Activated B cell treated with CpG ODN at 0.5 μM for 24 hours (primary cell): ENCODE measurements around the gene DTD1. TPM values are rescaled to one million over a fixed set of nuclear protein-coding genes. Genes with fewer than 3 reads are reported as not detected.
A peak's percentile ranks its signal among the peaks of the same experiment; 100 is the strongest.

Source experiments
- ATAC-seq: fragments of 200-7000 bp; cut with Tn5 transposase; one replicate; pipeline ENCODE4 v1.10.0; 2021; ENCODE audit warnings: low read depth, mild to moderate bottlenecking, moderate library complexity
- CTCF ChIA-PET: fragments of 350-600 bp; sonication (Branson Sonifier 250); formaldehyde crosslinking; loops from one replicate; lab custom pipeline; 2021; ENCODE audit warnings: antibody characterized with exemption; lab: Charles Lee
- POLR2A ChIA-PET: fragments of 350-600 bp; sonication (Branson Sonifier 250); formaldehyde crosslinking; loops from one replicate; lab custom pipeline; 2021; ENCODE audit warnings: antibody characterized with exemption; lab: Charles Lee
- DNase-seq: peaks from one replicate; pipeline ENCODE4 v3.0.0; 2022
- H3K27ac Mint-ChIP-seq: one replicate; pipeline ENCODE4 v1.8.0; 2020; ENCODE audit warnings: mixed read lengths
- H3K27me3 Mint-ChIP-seq: one replicate; pipeline ENCODE4 v1.8.0; 2021; ENCODE audit warnings: mixed read lengths
- H3K36me3 Mint-ChIP-seq: one replicate; pipeline ENCODE4 v1.8.0; 2021; ENCODE audit warnings: low read depth, mixed read lengths
- H3K4me1 Mint-ChIP-seq: one replicate; pipeline ENCODE4 v1.8.0; 2021; ENCODE audit warnings: mixed read lengths
- H3K4me3 Mint-ChIP-seq: one replicate; pipeline ENCODE4 v1.8.0; 2020; ENCODE audit warnings: mild to moderate bottlenecking, mixed read lengths
- H3K9me3 Mint-ChIP-seq: one replicate; pipeline ENCODE4 v1.8.0; 2020; ENCODE audit warnings: mixed read lengths
- CTCF ChIP-seq: fragments of 200-600 bp; IDR thresholded peaks from one replicate; pipeline ENCODE4 v1.8.0; 2022; ENCODE audit warnings: antibody characterized with exemption, mild to moderate bottlenecking
- intact Hi-C: fragments of 100-400 bp; cut with micrococcal nuclease; formaldehyde crosslinking; loops from one replicate; pipeline ENCODE4 v1.15.1; 2024
- total RNA-seq: library from RNA; stranded (reverse); gene quantifications from 2 replicates; pipeline ENCODE4 v1.2.3, GENCODE V29; 2022

DTD1 gene
- total RNA-seq, 1 donor from 2014 or later, result 27.5 TPM

GRCh38 chr20:18624948-18625347 lies 37.1 kb downstream of the DTD1 start:
- H3K9me3 Mint-ChIP-seq, result no peaks in the 10 kb centered on the region
- TF ChIP-seq CTCF, result no peak
- ATAC-seq, result no peak
- H3K27ac Mint-ChIP-seq, result no peak overlapping the region
- intact Hi-C loops, result no loop called here
- H3K27me3 Mint-ChIP-seq, result no peaks in the 10 kb centered on the region
- CTCF ChIA-PET, result no interaction called here
- H3K36me3 Mint-ChIP-seq, result peaks cover 25% of the 10 kb centered on the region
- POLR2A ChIA-PET, result no interaction called here
- DNase-seq, result no peak
- H3K4me1 Mint-ChIP-seq, result no peaks in the 10 kb centered on the region
- H3K4me3 Mint-ChIP-seq, result no peak overlapping the region

- H3K4me1 Mint-ChIP-seq, result no peaks in the 10 kb centered on the region
- no peaks in the 10 kb centered on the region for H3K27me3 Mint-ChIP-seq
- no peak for TF ChIP-seq CTCF
- intact Hi-C loops, result no loop called here
- CTCF ChIA-PET, result no interaction called here
- DNase-seq (no peak), ATAC-seq (no peak)
- POLR2A ChIA-PET, result no interaction called here
- no peak overlapping the region for H3K27ac Mint-ChIP-seq
- H3K9me3 Mint-ChIP-seq, result no peaks in the 10 kb centered on the region
- no peak overlapping the region for H3K4me3 Mint-ChIP-seq
- H3K36me3 Mint-ChIP-seq, result peaks cover 29% of the 10 kb centered on the region
Measured at GRCh38 chr20:18625907-18626655, 38.2 kb downstream of the DTD1 start.

- TF ChIP-seq CTCF, result no peak
- H3K36me3 Mint-ChIP-seq, result peaks cover 39% of the 10 kb centered on the region
- H3K4me3 Mint-ChIP-seq, result no peak overlapping the region
- POLR2A ChIA-PET, result no interaction called here
- CTCF ChIA-PET, result interaction anchor here (0.8 kb wide), 1 partner anchor 429 kb away, joined by 3 read pairs; no protein-coding TSS in a partner anchor
- intact Hi-C loops, result no loop called here
- no peaks in the 10 kb centered on the region for H3K4me1 Mint-ChIP-seq
- H3K9me3 Mint-ChIP-seq, result no peaks in the 10 kb centered on the region
- no peaks in the 10 kb centered on the region for H3K27me3 Mint-ChIP-seq
- no peak overlapping the region for H3K27ac Mint-ChIP-seq
- ATAC-seq (no peak), DNase-seq (no peak)
Measured at GRCh38 chr20:18628330-18628920, 40.6 kb downstream of the DTD1 start.

- DNase-seq, result peak; percentile 40
- Mint-ChIP-seq H3K4me3 (no peak overlapping the region), H3K4me1 (no peaks in the 10 kb centered on the region), H3K9me3 (no peaks in the 10 kb centered on the region), H3K27ac (no peak overlapping the region), H3K27me3 (no peaks in the 10 kb centered on the region), H3K36me3 (peaks cover 43% of the 10 kb centered on the region)
- POLR2A ChIA-PET, result no interaction called here
- intact Hi-C loops, result loop anchor here (1.0 kb wide), 4 partner anchors 162 to 1030 kb away; no protein-coding TSS in a partner anchor
- CTCF ChIA-PET, result interaction anchor here (0.6 to 2.0 kb wide), 18 partner anchors 11 to 1032 kb away, joined by 3 to 16 read pairs (median 4); no protein-coding TSS in a partner anchor
- peak; percentile 77 for TF ChIP-seq CTCF
- ATAC-seq, result peak; percentile 98
Measured at GRCh38 chr20:18632196-18632789, 44.4 kb downstream of the DTD1 start.

- POLR2A ChIA-PET, result no interaction called here
- Mint-ChIP-seq H3K4me1 (peaks cover 2% of the 10 kb centered on the region), H3K4me3 (no peak overlapping the region), H3K27me3 (no peaks in the 10 kb centered on the region), H3K36me3 (peaks cover 41% of the 10 kb centered on the region), H3K9me3 (no peaks in the 10 kb centered on the region), H3K27ac (no peak overlapping the region)
- intact Hi-C loops, result no loop called here
- TF ChIP-seq CTCF, result no peak
- ATAC-seq (no peak), DNase-seq (no peak)
- CTCF ChIA-PET, result interaction anchor here (0.8 to 2.0 kb wide), 6 partner anchors 44 to 1030 kb away, joined by 3 to 6 read pairs (median 3); no protein-coding TSS in a partner anchor
Measured at GRCh38 chr20:18633411-18633810, 45.6 kb downstream of the DTD1 start.
